IPS-15b (cell line): ENCODE data around the gene SEBOX.

ENCODE experiments used
- H3K27me3 ChIP-seq: one replicate; pipeline ENCODE4 v1.6.1; 2013; ENCODE audit warnings: low read length; ENCODE audit not compliant: control insufficient read depth, insufficient read depth
- H3K36me3 ChIP-seq: one replicate; pipeline ENCODE4 v1.6.1; 2013; ENCODE audit warnings: low read length; ENCODE audit not compliant: control insufficient read depth, insufficient read depth
- H3K4me1 ChIP-seq: one replicate; pipeline ENCODE4 v1.6.1; 2013; ENCODE audit warnings: mild to moderate bottlenecking, low read length; ENCODE audit not compliant: control insufficient read depth, insufficient read depth
- H3K4me3 ChIP-seq: one replicate; pipeline ENCODE4 v1.5.1; 2013; ENCODE audit warnings: low read depth, low read length
- H3K9ac ChIP-seq: one replicate; pipeline ENCODE4 v1.6.1; 2013; ENCODE audit warnings: low read depth, mild to moderate bottlenecking, low read length
- H3K9me3 ChIP-seq: one replicate; pipeline ENCODE4 v1.6.1; 2013; ENCODE audit warnings: mild to moderate bottlenecking, low read length; ENCODE audit not compliant: control insufficient read depth, insufficient read depth

Gene SEBOX

GRCh38 chr17:28334171-28334570, 30.8 kb downstream of the SEBOX start:
- Histone ChIP-seq H3K9ac (peak overlapping the region; percentile 4), H3K9me3 (no peaks in the 10 kb centered on the region), H3K4me1 (peaks cover 13% of the 10 kb centered on the region), H3K4me3 (peak overlapping the region; percentile 89), H3K27me3 (no peaks in the 10 kb centered on the region), H3K36me3 (peaks cover 8% of the 10 kb centered on the region)

- Histone ChIP-seq H3K27me3 (no peaks in the 10 kb centered on the region), H3K9ac (no peak overlapping the region), H3K4me3 (no peak overlapping the region), H3K4me1 (peaks cover 13% of the 10 kb centered on the region), H3K36me3 (peaks cover 8% of the 10 kb centered on the region), H3K9me3 (no peaks in the 10 kb centered on the region)
These were observed 31.8 kb downstream of the SEBOX start for GRCh38 chr17:28333083-28333746.

GRCh38 chr17:28331891-28332420, 33.0 kb downstream of the SEBOX start:
- H3K9ac ChIP-seq, result no peak overlapping the region
- no peak overlapping the region for H3K4me3 ChIP-seq
- H3K4me1 ChIP-seq, result peaks cover 10% of the 10 kb centered on the region
- H3K36me3 ChIP-seq, result peaks cover 13% of the 10 kb centered on the region
- no peaks in the 10 kb centered on the region for H3K9me3 ChIP-seq
- no peaks in the 10 kb centered on the region for H3K27me3 ChIP-seq

GRCh38 chr17:28330671-28331070, 34.3 kb downstream of the SEBOX start:
- H3K4me1 ChIP-seq, result peaks cover 5% of the 10 kb centered on the region
- peaks cover 14% of the 10 kb centered on the region for H3K36me3 ChIP-seq
- no peaks in the 10 kb centered on the region for H3K27me3 ChIP-seq
- H3K9me3 ChIP-seq, result no peaks in the 10 kb centered on the region
- no peak overlapping the region for H3K9ac ChIP-seq
- H3K4me3 ChIP-seq, result no peak overlapping the region

DNA sequence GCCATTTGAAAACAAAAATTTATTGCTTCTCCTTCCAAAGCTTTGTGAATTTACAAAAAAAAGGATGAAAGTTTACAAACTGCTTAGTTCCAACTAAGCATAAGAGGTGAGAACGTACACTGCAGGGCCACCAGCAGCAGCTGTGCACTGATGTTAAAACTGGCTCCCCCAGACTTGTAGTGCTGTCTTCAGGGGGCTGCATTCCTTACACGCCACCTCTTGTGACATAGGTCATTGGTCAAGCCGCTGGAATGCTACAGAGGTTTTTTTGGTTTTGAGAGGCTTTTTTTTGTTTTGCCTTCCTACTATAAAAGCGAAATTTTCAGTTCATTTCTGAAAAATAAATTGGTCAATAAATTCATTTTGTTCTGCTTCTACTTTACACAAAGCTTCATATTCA, 36.7 kb downstream of the SEBOX start:
- Histone ChIP-seq H3K36me3 (peaks cover 17% of the 10 kb centered on the region), H3K4me1 (no peaks in the 10 kb centered on the region)

GRCh38 chr17:28327709-28328108, 37.3 kb downstream of the SEBOX start:
- no peaks in the 10 kb centered on the region for H3K27me3 ChIP-seq
- H3K4me1 ChIP-seq, result peaks cover 2% of the 10 kb centered on the region
- H3K4me3 ChIP-seq, result no peak overlapping the region
- no peak overlapping the region for H3K9ac ChIP-seq
- peaks cover 17% of the 10 kb centered on the region for H3K36me3 ChIP-seq
- no peaks in the 10 kb centered on the region for H3K9me3 ChIP-seq

More for the DNA sequence above, 36.7 kb downstream of the SEBOX start:
- Histone ChIP-seq H3K27me3 (no peaks in the 10 kb centered on the region), H3K4me3 (no peak overlapping the region), H3K9me3 (no peaks in the 10 kb centered on the region), H3K9ac (no peak overlapping the region)

DNA sequence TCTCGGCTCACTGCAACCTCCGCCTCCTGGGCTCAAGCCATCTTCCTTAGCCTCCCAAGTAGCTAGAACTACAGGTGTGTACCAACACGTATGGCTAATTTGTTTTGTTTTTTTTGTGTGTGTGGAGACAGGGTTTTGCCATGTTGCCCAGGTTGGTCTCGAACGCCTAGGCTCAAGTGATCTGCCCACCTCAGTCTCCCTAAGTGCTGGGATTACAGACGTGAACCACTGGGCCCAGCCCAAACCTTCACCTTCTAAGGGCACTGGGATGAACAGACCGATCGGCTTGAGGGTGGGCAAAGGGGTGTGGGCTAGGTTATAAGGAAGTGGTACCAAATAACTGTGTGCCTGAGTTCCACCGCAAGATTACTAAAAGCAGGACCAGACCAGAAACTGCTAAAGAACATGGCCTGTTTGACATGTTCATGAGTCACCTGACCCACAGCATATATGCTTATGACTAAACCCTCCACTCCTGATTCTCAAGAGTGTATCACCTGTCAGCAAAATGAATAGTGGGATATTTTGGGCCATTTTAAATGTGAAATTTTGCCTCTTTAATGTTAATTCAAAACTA, 37.9 kb downstream of the SEBOX start:
- H3K9me3 ChIP-seq, result no peaks in the 10 kb centered on the region
- H3K27me3 ChIP-seq, result no peaks in the 10 kb centered on the region
- peaks cover 17% of the 10 kb centered on the region for H3K36me3 ChIP-seq
- no peak overlapping the region for H3K9ac ChIP-seq
- peaks cover 2% of the 10 kb centered on the region for H3K4me1 ChIP-seq
- H3K4me3 ChIP-seq, result no peak overlapping the region

DNA sequence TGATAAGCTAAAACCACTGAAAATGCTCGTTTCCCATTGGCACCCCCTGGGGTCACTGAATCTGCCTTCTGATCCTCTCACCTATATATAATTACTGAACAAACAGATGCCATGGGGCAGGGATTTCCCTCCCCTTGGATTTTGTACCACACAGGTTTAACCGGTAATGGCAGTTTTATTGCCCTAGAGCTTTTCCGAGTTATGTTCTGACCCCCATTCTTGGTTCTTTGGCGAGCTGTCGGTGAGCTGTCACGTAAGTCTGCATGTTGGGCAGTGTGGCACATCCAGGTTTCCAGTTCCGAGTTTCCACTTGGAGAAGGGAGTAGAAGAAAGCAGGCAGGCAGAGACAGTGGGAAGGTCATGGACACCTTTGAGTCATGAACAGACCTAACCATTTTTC, 38.9 kb downstream of the SEBOX start:
- H3K9me3 ChIP-seq, result no peaks in the 10 kb centered on the region
- no peak overlapping the region for H3K4me3 ChIP-seq
- peaks cover 2% of the 10 kb centered on the region for H3K4me1 ChIP-seq
- no peaks in the 10 kb centered on the region for H3K27me3 ChIP-seq
- no peak overlapping the region for H3K9ac ChIP-seq
- peaks cover 17% of the 10 kb centered on the region for H3K36me3 ChIP-seq

DNA sequence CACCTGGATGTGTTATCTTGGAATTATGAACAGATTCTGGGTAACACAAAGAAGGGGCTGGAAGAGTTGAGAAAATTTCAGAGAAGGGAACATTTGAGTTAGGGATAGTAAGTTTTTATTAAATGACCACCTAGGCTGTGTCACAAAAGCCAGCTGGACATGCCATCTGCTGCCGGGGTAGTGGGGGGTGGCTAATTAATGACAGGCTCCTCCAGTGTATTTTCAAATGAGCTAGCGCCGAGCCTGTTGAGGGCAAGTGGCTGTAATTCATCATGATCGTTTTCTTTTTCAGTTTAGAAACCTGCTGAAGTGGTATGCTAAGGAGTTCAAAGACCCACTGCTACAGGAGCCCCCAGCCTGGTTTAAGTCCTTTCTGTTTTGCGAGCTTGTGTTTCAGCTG, 39.8 kb downstream of the SEBOX start:
- H3K36me3 ChIP-seq, result peaks cover 10% of the 10 kb centered on the region
- no peaks in the 10 kb centered on the region for H3K27me3 ChIP-seq
- peaks cover 2% of the 10 kb centered on the region for H3K4me1 ChIP-seq
- no peak overlapping the region for H3K4me3 ChIP-seq
- no peak overlapping the region for H3K9ac ChIP-seq
- no peaks in the 10 kb centered on the region for H3K9me3 ChIP-seq

DNA sequence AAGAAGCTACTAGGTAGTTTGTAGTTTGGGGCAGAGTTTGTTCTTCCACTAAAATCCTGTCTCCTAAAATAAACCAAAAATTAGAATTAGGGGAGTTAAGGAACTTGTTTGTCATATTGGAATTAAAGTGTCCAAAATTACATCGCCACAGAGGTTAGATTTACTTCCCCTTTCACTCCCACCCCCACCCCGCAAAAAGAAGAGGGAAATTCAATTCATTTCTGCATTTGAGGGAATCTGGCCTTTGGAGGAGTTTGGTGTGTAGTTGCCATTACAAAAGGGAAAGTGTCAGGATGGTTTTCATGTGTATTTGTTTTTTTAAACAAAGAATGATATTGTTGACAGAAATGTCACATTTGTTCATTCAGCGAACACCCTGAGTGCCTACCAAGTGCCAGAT, 40.2 kb downstream of the SEBOX start:
- Histone ChIP-seq H3K9ac (no peak overlapping the region), H3K27me3 (no peaks in the 10 kb centered on the region), H3K36me3 (peaks cover 8% of the 10 kb centered on the region), H3K9me3 (no peaks in the 10 kb centered on the region), H3K4me1 (peaks cover 2% of the 10 kb centered on the region), H3K4me3 (no peak overlapping the region)

GRCh38 chr17:28324267-28324745, 40.7 kb downstream of the SEBOX start:
- Histone ChIP-seq H3K9me3 (no peaks in the 10 kb centered on the region), H3K9ac (no peak overlapping the region), H3K27me3 (no peaks in the 10 kb centered on the region), H3K4me1 (peaks cover 2% of the 10 kb centered on the region), H3K4me3 (no peak overlapping the region), H3K36me3 (peaks cover 8% of the 10 kb centered on the region)
